HEK293 (cell line): ENCODE measurements around the gene PSMC3.

ENCODE experiments used
- CTCF ChIA-PET: fragments of 350-600 bp; formaldehyde crosslinking; extraction: SDS; loops from one replicate; lab custom pipeline; 2021; ENCODE audit warnings: antibody characterized with exemption; lab: Yijun Ruan, JAX
- POLR2A ChIA-PET: fragments of 300-600 bp; formaldehyde crosslinking; extraction: SDS; loops from one replicate; lab custom pipeline; 2020; ENCODE audit warnings: antibody characterized with exemption, inconsistent platforms; lab: Yijun Ruan, JAX
- H3K27ac ChIP-seq: fragments of 200-500 bp; sonication (Bioruptor generic); 2 replicates; pipeline ENCODE4 v1.5.1; 2014; ENCODE audit warnings: low read depth, low read length, control low read depth, inconsistent platforms; ENCODE audit errors: extremely low read depth
- H3K36me3 ChIP-seq, 2 experiments: fragments of 200-500 bp in 1 of 2; sonication (Bioruptor generic) in 1 of 2; 1 replicate in 1 of 2; 2 replicates in 1 of 2; pipeline ENCODE4 v1.5.1; 2014 to 2017; ENCODE audit warnings: inconsistent platforms in 2 of 2, low read length in 2 of 2; ENCODE audit not compliant: control insufficient read depth in 2 of 2, insufficient read depth in 1 of 2
- H3K4me1 ChIP-seq: fragments of 200-500 bp; sonication (Bioruptor generic); 2 replicates; pipeline ENCODE4 v1.5.1; 2014; ENCODE audit warnings: mild to moderate bottlenecking, low read length, inconsistent platforms; ENCODE audit not compliant: control insufficient read depth, insufficient read depth
- H3K4me3 ChIP-seq: 2 replicates; pipeline ENCODE4 v1.5.1; 2011; ENCODE audit warnings: low read depth, mild to moderate bottlenecking, control low read depth, low read length, moderate library complexity
- H3K9me3 ChIP-seq: fragments of 200-500 bp; sonication (Bioruptor generic); 2 replicates; pipeline ENCODE4 v1.5.1; 2014; ENCODE audit warnings: low read depth, low read length, inconsistent platforms; ENCODE audit not compliant: control insufficient read depth, insufficient read depth
- FEZF1 ChIP-seq: fragments of 450-650 bp; formaldehyde crosslinking; IDR thresholded peaks from 2 replicates; pipeline ENCODE4 v1.5.1; 2016; ENCODE audit warnings: missing biosample characterization, missing genetic modification characterization
- HOXD13 ChIP-seq: sonication (generic); formaldehyde crosslinking; IDR thresholded peaks from 2 replicates; pipeline ENCODE4 v1.8.0; 2022; ENCODE audit warnings: missing genetic modification reagents, borderline replicate concordance
- KLF10 ChIP-seq: fragments of 450-650 bp; IDR thresholded peaks from 2 replicates; pipeline ENCODE4 v1.5.1; 2018; ENCODE audit warnings: missing biosample characterization, mild to moderate bottlenecking, missing genetic modification characterization
- KLF17 ChIP-seq: fragments of 450-650 bp; formaldehyde crosslinking; IDR thresholded peaks from 2 replicates; pipeline ENCODE4 v1.5.1; 2016; ENCODE audit warnings: missing biosample characterization, missing genetic modification characterization
- MEIS1 ChIP-seq: sonication (generic); formaldehyde crosslinking; IDR thresholded peaks from 2 replicates; pipeline ENCODE4 v1.8.1; 2022; ENCODE audit warnings: missing genetic modification reagents, mild to moderate bottlenecking, borderline replicate concordance
- ZBTB26 ChIP-seq: fragments of 450-650 bp; formaldehyde crosslinking; optimal IDR thresholded peaks from 2 replicates; pipeline ENCODE3; 2016; ENCODE audit warnings: missing biosample characterization, mild to moderate bottlenecking, missing genetic modification characterization
- ZBTB7A ChIP-seq: fragments of 450-650 bp; formaldehyde crosslinking; IDR thresholded peaks from 2 replicates; pipeline ENCODE4 v1.5.1; 2016; ENCODE audit warnings: low read depth, missing biosample characterization, missing genetic modification characterization
- ZFP3 ChIP-seq: fragments of 450-650 bp; formaldehyde crosslinking; IDR thresholded peaks from 2 replicates; pipeline ENCODE4 v1.5.1; 2016; ENCODE audit warnings: low read depth, missing biosample characterization, missing genetic modification characterization
- ZNF140 ChIP-seq: fragments of 450-650 bp; formaldehyde crosslinking; IDR thresholded peaks from 2 replicates; pipeline ENCODE4 v1.5.1; 2016; ENCODE audit warnings: missing biosample characterization, missing genetic modification characterization
- ZNF184 ChIP-seq: fragments of 450-650 bp; IDR thresholded peaks from 2 replicates; pipeline ENCODE4 v1.5.1; 2018; ENCODE audit warnings: missing biosample characterization, mild to moderate bottlenecking, missing genetic modification characterization
- ZNF19 ChIP-seq: fragments of 450-650 bp; formaldehyde crosslinking; IDR thresholded peaks from 2 replicates; pipeline ENCODE4; 2016; ENCODE audit warnings: missing biosample characterization, missing genetic modification characterization, low read depth
- ZNF202 ChIP-seq: fragments of 450-650 bp; formaldehyde crosslinking; IDR thresholded peaks from 2 replicates; pipeline ENCODE4 v1.5.1; 2016; ENCODE audit warnings: missing biosample characterization, missing genetic modification characterization, borderline replicate concordance
- ZNF266 ChIP-seq: fragments of 450-650 bp; formaldehyde crosslinking; IDR thresholded peaks from 2 replicates; pipeline ENCODE4 v1.5.1; 2016; ENCODE audit warnings: missing biosample characterization, missing genetic modification characterization, low read depth
- ZNF366 ChIP-seq: fragments of 450-650 bp; formaldehyde crosslinking; conservative IDR thresholded peaks from 2 replicates; pipeline ENCODE4 v1.5.1; 2016; ENCODE audit warnings: missing biosample characterization, missing genetic modification characterization
- ZNF37A ChIP-seq: fragments of 450-650 bp; IDR thresholded peaks from 2 replicates; pipeline ENCODE4 v1.5.1; 2018; ENCODE audit warnings: missing biosample characterization, missing genetic modification characterization
- ZNF518A ChIP-seq: fragments of 450-650 bp; formaldehyde crosslinking; conservative IDR thresholded peaks from 2 replicates; pipeline ENCODE4 v1.5.1; 2016; ENCODE audit warnings: low read depth, missing biosample characterization, missing genetic modification characterization
- ZNF521 ChIP-seq: fragments of 450-650 bp; formaldehyde crosslinking; IDR thresholded peaks from 2 replicates; pipeline ENCODE4 v1.5.1; 2017; ENCODE audit warnings: missing biosample characterization, mild to moderate bottlenecking, missing genetic modification characterization
- ZNF76 ChIP-seq: fragments of 450-650 bp; formaldehyde crosslinking; IDR thresholded peaks from 2 replicates; pipeline ENCODE4; 2016; ENCODE audit warnings: low read depth, missing biosample characterization, missing genetic modification characterization, borderline replicate concordance
- ZNF776 ChIP-seq: fragments of 450-650 bp; formaldehyde crosslinking; IDR thresholded peaks from 2 replicates; pipeline ENCODE4 v1.5.0; 2017; ENCODE audit warnings: missing biosample characterization, missing genetic modification characterization, borderline replicate concordance
- ZNF785 ChIP-seq: fragments of 450-650 bp; formaldehyde crosslinking; IDR thresholded peaks from 2 replicates; pipeline ENCODE4 v1.5.1; 2016; ENCODE audit warnings: missing biosample characterization, missing genetic modification characterization
- ZNF843 ChIP-seq: fragments of 450-650 bp; formaldehyde crosslinking; IDR thresholded peaks from 2 replicates; pipeline ENCODE4 v1.5.1; 2016; ENCODE audit warnings: missing biosample characterization, missing genetic modification characterization
- TF ChIP-seq, protein P1 (sequence below): fragments of 450-650 bp; formaldehyde crosslinking; IDR thresholded peaks from 2 replicates; pipeline ENCODE4 v1.5.1; 2016; ENCODE audit warnings: missing biosample characterization, missing genetic modification characterization, borderline replicate concordance
- TF ChIP-seq, protein P2 (sequence below): fragments of 450-650 bp; formaldehyde crosslinking; IDR thresholded peaks from 2 replicates; pipeline ENCODE4 v1.5.1; 2016; ENCODE audit warnings: missing biosample characterization, missing genetic modification characterization

PSMC3 gene

GRCh38 chr11:47431356-47432083 lies 5.3 kb upstream of the PSMC3 start:
- TF ChIP-seq ZNF266 = no peak
- TF ChIP-seq ZBTB26 (tag by site-specific recombination) = no peak
- no peak for TF ChIP-seq FEZF1 (tag by site-specific recombination)
- TF ChIP-seq KLF10 = no peak
- no peak for TF ChIP-seq ZNF76 (tag by site-specific recombination)
- TF ChIP-seq ZFP3 = no peak
- no peak for TF ChIP-seq ZNF19 (tag by site-specific recombination)
- TF ChIP-seq, protein P1, sequence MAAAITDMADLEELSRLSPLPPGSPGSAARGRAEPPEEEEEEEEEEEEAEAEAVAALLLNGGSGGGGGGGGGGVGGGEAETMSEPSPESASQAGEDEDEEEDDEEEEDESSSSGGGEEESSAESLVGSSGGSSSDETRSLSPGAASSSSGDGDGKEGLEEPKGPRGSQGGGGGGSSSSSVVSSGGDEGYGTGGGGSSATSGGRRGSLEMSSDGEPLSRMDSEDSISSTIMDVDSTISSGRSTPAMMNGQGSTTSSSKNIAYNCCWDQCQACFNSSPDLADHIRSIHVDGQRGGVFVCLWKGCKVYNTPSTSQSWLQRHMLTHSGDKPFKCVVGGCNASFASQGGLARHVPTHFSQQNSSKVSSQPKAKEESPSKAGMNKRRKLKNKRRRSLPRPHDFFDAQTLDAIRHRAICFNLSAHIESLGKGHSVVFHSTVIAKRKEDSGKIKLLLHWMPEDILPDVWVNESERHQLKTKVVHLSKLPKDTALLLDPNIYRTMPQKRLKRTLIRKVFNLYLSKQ (tag by site-specific recombination) = no peak
- TF ChIP-seq ZNF785 (tag by site-specific recombination) = no peak
- TF ChIP-seq ZNF518A = no peak
- POLR2A ChIA-PET = no interaction called here
- H3K4me3 ChIP-seq = no peak overlapping the region

GRCh38 chr11:47430524-47430923 lies 4.3 kb upstream of the PSMC3 start:
- H3K9me3 ChIP-seq = no peaks in the 10 kb centered on the region
- H3K27ac ChIP-seq = no peak overlapping the region
- POLR2A ChIA-PET = no interaction called here
- TF ChIP-seq MEIS1 (CRISPR knock-in tag) (no peak), ZNF776 (tag by site-specific recombination) (no peak), ZNF366 (tag by site-specific recombination) (no peak), ZNF843 (no peak), ZNF140 (tag by site-specific recombination) (no peak), KLF17 (tag by site-specific recombination) (no peak), ZNF184 (tag by site-specific recombination) (no peak), ZNF37A (tag by site-specific recombination) (no peak), ZNF202 (tag by site-specific recombination) (no peak), ZNF521 (tag by site-specific recombination) (no peak), HOXD13 (CRISPR knock-in tag) (no peak), ZBTB7A (tag by site-specific recombination) (no peak)
- TF ChIP-seq, protein P1 (tag by site-specific recombination) = no peak
- TF ChIP-seq, protein P2, sequence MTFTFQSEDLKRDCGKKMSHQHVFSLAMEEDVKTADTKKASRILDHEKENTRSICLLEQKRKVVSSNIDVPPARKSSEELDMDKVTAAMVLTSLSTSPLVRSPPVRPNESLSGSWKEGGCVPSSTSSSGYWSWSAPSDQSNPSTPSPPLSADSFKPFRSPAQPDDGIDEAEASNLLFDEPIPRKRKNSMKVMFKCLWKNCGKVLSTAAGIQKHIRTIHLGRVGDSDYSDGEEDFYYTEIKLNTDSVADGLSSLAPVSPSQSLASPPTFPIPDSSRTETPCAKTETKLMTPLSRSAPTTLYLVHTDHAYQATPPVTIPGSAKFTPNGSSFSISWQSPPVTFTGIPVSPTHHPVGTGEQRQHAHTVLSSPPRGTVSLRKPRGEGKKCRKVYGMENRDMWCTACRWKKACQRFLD (tag by site-specific recombination) = no peak
- TF ChIP-seq, all 188 proteins: peak for 0
- CTCF ChIA-PET = interaction anchor here (0.6 kb wide), 1 partner anchor 335 kb away, joined by 3 read pairs; no protein-coding TSS in a partner anchor
- no peaks in the 10 kb centered on the region for H3K4me1 ChIP-seq
- H3K4me3 ChIP-seq = no peak overlapping the region
- no peaks in the 10 kb centered on the region for H3K36me3 ChIP-seq

More at GRCh38 chr11:47431356-47432083, 5.3 kb upstream of the PSMC3 start:
- no peaks in the 10 kb centered on the region for H3K9me3 ChIP-seq
- CTCF ChIA-PET = interaction anchor here (0.6 kb wide), 1 partner anchor 289 kb away, joined by 4 read pairs; no protein-coding TSS in a partner anchor
- H3K36me3 ChIP-seq = no peaks in the 10 kb centered on the region
- no peak overlapping the region for H3K27ac ChIP-seq
- H3K4me1 ChIP-seq = no peaks in the 10 kb centered on the region
